DLD1 (cell line): ENCODE data around the gene CRAMP1.

Source experiments
- in situ Hi-C: cut with HindIII; loops from 2 replicates; pipeline ENCODE4 v1.10.0; 2017; ENCODE audit warnings: low sequenced_read_pairs

The CRAMP1 gene

GRCh38 chr16:1654505-1655268, 42.5 kb downstream of the CRAMP1 start:
- in situ Hi-C loops: no loop called here

GRCh38 chr16:1655269-1655807, 43.2 kb downstream of the CRAMP1 start:
- in situ Hi-C loops: no loop called here

GRCh38 chr16:1655909-1656807, 44.0 kb downstream of the CRAMP1 start:
- in situ Hi-C loops: no loop called here

GRCh38 chr16:1656808-1657617, 44.9 kb downstream of the CRAMP1 start:
- in situ Hi-C loops: no loop called here

DNA sequence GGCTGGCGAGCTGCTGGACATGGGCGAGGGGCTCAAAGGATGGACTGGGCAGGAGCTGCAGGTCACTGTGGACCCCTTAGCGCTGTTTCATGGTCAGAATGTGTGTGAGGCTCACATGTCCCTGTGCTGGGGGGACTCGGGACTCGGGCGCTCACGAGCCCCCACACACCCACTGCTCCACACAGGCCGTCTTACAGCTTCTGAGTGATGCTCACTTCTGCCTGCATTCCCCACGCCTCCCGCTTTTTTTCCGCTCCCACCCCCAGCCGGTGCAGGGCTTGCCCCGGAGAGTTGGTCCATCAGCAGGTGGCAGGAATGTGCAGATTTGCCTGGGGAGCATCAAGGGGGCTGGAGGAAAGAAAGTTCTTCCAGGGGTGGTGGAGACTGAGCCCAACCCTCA, 45.7 kb downstream of the CRAMP1 start:
- in situ Hi-C loops: no loop called here

DNA sequence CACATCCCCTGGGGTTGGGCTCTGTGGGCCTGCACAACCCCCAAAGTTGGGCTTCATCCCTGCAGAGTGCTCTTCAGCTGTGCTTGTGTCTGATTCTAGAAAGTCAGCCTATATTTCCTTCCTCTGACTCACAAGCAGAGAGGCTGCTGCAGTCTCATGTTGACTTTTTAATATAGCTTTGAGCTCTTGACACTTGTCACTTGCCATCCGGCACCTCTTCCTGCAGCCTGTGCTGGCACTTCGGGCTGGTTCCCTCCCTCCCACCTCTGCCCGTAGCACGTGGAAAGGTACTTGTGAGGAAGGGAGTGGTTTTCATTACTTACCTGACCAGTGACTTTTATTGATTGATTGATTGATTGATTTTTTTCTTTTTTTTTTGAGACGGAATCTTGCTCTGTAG, 46.9 kb downstream of the CRAMP1 start:
- in situ Hi-C loops: no loop called here

DNA sequence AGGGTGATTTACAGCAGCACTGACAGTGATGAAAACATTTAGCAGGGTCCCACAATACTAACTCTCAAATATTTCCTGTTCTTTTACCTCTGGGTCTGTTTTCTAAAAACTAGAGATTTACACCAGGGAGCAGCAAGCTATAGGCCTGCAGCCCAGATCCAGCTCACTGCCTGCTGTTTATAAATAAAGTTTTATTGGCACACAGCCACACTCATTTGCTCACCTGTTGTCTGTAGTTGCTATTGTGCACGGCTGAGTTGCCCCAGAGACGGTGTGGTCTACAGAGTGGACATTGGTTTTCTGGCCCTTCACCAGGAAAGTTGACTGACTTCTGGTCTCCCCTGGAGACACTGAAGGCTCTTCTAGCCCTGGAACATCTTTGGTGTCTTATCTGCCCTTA, 49.7 kb downstream of the CRAMP1 start:
- in situ Hi-C loops: no loop called here

GRCh38 chr16:1662543-1662942, 50.4 kb downstream of the CRAMP1 start:
- in situ Hi-C loops: no loop called here

DNA sequence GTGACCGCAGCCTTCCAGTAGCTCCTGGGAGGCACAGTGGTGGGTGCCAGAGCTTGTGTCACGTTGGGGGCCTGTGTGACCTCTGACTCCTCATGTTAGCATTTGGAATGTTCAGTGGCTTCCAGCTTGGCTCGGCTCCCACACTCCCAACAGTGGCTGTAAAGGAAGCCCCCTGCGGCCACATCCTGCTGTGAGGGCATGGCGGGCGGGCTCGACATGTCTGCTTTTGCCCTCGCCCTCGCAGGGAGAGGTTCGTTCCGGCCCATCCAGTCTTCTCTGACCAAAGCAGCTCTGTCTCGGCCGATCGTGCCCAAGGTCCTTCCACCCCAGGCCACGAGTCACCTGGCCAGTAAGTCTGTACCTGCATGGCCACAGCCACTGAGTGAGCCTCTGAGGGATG, 53.7 kb downstream of the CRAMP1 start:
- in situ Hi-C loops: no loop called here

GRCh38 chr16:1666316-1666715, 54.2 kb downstream of the CRAMP1 start:
- in situ Hi-C loops: no loop called here

GRCh38 chr16:1667271-1667670, 55.1 kb downstream of the CRAMP1 start:
- in situ Hi-C loops: no loop called here

DNA sequence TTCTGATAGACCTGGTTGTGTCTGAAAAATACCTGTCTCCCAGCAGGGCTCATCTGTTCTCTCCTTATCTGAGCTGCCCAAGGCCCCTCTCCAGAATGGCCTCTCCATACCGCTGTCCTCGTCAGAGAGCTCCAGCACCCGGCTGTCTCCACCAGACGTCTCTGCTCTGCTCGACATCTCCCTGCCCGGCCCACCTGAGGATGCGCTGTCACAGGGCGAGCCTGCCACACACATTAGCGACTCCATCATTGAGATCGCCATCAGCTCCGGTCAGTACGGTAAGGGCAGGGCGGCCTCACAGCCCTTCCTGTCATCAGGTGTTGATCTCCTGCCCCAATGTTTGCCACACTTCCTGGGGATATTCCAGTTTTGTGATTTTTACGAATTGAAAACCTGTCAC, 55.8 kb downstream of the CRAMP1 start:
- in situ Hi-C loops: no loop called here

DNA sequence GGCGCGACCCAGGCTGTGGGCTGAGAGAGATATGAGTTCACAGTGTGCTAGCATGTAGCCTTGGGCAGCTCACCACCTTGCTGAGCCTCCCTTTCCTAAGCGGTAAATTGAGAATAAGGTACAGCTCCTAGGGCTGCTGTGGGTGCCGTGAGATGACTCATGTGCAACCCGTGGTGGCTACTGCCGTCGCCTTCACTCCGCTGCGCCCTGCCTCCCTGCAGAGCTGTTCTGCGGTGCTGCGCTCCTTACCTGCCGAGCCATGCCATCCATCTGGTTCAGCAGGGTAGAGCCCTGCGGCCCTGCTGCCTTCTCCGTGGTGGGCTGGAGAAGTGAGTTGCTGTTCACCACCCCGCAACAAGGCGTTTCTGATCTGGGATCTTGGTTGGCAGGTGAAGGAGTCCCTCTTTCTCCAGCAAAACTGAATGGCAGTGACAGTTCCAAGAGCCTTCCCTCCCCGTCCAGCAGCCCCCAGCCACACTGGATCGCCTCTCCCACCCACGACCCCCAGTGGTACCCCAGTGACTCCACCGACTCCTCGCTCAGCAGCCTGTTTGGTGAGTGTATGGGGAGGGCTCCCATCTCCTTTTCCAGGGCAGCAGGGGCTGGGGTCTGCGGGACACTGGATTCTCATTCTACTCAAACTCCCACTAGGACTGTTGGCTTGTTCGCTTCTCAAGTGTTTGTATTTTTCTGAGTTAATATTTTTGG, 56.6 kb downstream of the CRAMP1 start:
- in situ Hi-C loops: no loop called here

DNA sequence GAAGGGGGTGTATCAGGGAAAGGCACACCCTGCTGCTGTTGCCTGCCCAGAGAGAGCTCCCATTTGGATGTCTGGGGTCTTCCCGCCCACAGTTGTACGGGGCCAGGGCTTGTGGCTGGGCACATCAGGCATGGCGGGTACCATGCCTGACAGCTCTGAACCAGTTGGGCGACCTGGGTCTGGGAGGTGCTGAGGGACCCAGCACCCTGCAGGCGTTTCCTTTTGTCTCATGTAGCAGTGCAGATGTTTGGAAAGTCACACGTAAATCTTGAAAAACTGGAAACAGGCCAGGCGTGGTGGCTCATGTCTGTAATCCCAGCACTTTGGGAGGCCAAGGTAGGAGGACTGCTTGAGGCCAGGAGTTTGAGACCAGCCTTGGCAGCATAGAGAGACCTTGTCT, 57.5 kb downstream of the CRAMP1 start:
- in situ Hi-C loops: no loop called here

DNA sequence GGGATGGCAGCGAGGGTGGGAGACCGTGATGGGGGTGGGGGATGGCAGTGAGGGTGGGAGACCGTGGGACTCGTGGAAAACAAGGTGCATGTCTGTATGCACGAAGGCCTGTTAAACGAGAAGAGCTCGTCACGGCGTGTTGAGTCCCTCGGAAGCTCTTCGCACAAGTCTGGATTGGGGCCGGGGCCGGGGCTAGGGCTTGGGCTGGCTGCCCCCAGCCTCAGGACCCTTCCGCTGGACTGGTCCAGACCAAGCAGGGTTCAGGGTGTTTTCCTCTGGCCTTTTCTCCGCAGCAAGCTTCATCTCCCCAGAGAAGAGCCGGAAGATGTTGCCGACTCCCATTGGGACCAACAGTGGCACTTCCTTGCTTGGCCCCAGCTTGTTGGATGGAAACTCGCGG, 58.2 kb downstream of the CRAMP1 start:
- in situ Hi-C loops: no loop called here

- in situ Hi-C loops: no loop called here
Measured at GRCh38 chr16:1670866-1671265, 58.7 kb downstream of the CRAMP1 start.

GRCh38 chr16:1673424-1674151, 61.4 kb downstream of the CRAMP1 start:
- in situ Hi-C loops: no loop called here

- in situ Hi-C loops: no loop called here
Measured at GRCh38 chr16:1674306-1674705, 62.1 kb downstream of the CRAMP1 start.

DNA sequence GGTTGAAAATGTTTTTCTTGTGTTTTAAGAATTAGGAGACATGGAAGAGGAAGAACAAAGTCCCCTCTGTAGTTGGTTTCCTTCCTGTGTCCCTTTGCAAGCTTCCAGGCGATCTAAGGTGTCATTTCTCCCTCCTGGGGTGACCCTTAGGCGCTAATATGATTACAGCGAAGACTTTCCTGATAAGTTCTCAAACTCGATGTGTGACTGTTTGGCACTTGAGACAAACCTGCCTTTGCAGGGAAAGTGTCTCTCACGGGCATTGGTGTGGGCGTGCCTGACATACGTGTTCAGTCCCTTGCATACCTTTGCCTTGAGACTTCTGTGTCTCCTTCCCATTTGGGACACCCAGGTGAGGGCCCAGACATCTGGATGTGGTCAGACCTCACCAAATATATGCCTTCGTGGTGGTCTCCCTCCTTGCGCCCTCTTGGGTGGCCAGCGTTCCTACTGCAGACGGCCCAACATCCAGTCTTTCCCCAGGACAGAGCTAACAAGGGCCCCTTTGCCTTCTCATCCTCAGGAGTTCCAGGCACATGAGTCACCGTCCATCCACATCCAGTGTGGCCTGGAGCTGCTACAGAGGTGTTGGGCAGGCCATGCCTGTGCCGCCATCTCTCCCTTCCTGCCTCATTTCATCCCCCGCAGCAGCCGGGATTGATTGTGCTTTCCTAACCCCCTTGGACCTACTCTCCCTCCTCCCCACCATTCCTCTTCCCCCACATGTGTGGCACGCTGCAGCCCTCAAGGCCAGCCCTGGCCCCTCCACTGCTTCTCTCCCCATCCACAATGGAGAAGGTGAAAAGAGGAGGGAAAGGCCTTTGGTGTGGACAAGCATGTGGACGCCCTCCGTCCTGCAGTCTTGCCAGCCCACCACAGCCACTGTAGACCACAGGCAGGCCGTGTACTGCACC, 62.8 kb downstream of the CRAMP1 start:
- in situ Hi-C loops: no loop called here
